CD4-positive, alpha-beta T cell treated with Interferon gamma for 1 hour (primary cell): Measurements from ENCODE around the gene PTTG1IP2.
A peak's percentile ranks its signal among the peaks of the same experiment; 100 is the strongest.

Source experiments
- DNase-seq: peaks from one replicate; pipeline ENCODE4 v3.0.0-alpha.2; 2020

The PTTG1IP2 gene

DNA sequence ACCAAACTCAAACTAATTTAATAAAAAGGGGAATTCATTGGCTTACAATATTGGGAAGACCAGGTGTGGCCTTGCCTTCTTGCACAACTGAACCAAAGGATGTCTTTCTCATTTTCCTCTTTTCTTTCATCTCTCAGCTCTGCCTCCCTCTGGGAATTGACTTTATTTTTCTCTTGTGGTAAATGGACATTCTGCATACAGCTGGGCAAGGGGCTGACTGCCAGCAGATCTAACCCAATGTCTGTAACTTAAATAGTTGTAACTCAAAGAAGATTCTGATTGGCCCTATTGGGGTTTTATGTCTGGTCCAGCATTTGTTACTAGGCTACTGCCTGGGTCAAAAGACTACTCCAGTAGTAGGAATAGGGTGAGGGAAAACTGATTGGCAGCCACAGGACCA lies 15.3 kb downstream of the PTTG1IP2 start:
- no peak for DNase-seq

GRCh38 chr7:90485734-90486316 lies 16.4 kb downstream of the PTTG1IP2 start:
- DNase-seq = no peak

DNA sequence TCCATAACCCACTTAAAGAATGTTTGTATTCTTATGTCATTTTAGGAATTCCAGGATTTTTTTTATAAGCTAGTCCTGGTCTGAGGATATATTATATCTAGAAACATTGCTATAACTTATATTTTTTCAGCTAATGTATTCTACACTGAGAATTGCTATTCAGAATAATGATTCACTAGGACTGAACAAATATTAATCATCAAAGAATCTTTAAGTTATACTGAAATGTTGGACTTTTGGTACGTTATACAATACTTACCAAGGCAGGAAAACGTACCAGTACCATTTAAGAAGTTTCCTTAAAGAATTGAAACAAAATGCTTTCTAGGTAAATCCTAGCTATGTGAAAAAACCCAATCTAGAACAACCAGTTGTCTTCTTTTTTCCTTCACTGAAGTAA lies 18.4 kb downstream of the PTTG1IP2 start:
- DNase-seq = no peak

DNA sequence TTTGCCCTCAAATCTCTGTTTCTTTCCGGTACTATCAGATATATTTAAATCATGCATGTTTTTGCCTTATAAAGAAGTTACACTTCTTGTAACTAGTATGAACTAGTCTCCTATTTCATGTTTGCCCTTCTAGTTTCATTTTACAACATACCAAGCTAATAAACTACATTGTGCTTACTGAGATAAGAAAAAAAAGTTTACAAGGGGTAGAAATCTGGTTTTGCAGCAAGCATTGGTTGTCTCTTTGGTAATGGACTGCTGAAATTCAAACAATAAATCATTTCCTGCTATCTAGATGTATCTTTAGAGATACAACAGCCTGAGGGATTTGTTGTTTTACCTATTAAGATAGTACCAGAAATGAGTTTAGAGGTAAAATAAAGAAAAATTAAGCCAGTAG lies 18.8 kb downstream of the PTTG1IP2 start:
- no peak for DNase-seq

- DNase-seq = no peak
Measured at GRCh38 chr7:90492250-90492649, 22.8 kb downstream of the PTTG1IP2 start.

GRCh38 chr7:90495241-90495640 lies 25.8 kb downstream of the PTTG1IP2 start:
- no peak for DNase-seq

- no peak for DNase-seq
Measured at GRCh38 chr7:90502539-90502938, 33.1 kb downstream of the PTTG1IP2 start.

DNA sequence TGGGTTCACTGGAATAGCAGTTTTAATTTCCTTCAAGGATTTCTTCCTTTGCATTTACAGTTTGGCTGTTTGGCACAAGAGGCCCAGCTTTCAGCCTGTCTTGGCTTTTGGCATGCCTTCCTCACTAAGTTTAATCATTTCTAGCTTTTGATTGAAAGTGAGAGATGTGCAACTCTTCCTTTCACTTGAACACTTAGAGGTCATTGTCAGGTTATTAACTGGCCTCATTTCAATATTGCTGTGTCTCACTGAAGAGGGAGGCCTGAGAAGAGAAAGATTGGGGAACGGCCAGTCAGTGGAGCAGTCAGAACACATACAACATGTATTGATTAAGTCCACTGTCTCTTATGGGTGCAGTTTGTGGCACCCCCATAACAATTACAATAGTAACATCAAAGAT lies 33.9 kb downstream of the PTTG1IP2 start:
- DNase-seq = no peak

DNA sequence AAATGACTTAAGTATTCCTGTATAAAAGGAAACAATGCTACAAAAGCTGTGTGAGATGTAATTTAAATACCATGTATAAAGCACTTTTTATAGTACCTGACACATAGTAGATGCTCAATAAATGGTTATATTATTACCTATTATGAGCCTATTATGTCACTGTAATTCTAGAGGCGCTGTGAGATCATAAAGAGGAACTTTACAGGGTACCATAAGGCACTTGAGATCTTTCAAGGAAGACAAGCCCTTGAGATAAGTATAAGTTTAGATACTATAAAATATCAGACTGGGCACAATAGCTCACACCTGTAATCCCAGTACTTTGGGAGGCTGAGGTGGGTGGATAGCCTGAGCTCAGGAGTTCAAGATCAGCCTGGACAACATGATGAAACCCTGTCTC lies 38.3 kb downstream of the PTTG1IP2 start:
- DNase-seq = no peak

DNA sequence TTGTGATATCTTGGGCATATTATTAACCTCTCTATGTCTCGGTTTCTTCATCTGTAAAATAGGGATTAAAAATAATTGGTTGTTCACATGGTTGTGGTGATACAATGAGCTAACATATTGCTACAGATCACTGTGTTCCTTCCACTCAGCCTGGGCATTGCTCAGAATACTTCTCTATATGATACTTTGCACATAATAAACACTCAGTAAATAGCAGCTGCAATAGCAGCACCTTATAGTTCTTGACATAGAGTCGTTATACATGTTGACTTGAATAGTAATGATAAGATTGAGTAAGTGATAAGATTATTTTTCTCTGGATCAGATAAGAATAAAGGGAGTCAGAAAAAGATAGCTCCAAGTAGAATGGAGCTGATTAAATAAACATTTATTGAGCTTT lies 42.3 kb downstream of the PTTG1IP2 start:
- no peak for DNase-seq

DNA sequence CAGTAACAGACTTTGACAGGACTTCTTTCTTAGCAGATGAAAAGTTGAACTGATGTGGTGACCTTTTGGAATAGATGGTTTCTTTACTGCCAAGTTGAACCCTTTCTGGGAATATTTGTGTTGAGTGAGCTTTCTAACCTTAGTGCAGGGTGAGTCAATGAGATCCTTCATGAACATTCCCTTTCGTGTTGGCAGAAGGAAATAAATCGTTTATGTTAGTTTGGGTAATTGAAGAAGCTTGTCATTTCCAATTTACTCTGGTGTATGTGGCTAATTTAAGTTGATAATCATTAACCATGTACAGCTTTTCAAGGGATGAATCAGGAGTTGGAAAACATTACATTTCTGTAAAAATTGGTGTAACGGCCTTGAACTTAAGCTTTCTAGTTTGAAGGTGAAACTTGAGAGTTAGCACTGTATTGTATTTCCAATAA lies 43.4 kb downstream of the PTTG1IP2 start:
- DNase-seq = no peak

- DNase-seq = no peak
Measured at GRCh38 chr7:90516257-90516656, 46.8 kb downstream of the PTTG1IP2 start.

GRCh38 chr7:90518630-90519029 lies 49.2 kb downstream of the PTTG1IP2 start:
- no peak for DNase-seq

GRCh38 chr7:90520484-90520883 lies 51.0 kb downstream of the PTTG1IP2 start:
- no peak for DNase-seq

- peak; percentile 7 for DNase-seq
Measured at GRCh38 chr7:90530263-90530662, 60.8 kb downstream of the PTTG1IP2 start.

- DNase-seq = no peak
Measured at GRCh38 chr7:90532231-90532929, 62.9 kb downstream of the PTTG1IP2 start.

DNA sequence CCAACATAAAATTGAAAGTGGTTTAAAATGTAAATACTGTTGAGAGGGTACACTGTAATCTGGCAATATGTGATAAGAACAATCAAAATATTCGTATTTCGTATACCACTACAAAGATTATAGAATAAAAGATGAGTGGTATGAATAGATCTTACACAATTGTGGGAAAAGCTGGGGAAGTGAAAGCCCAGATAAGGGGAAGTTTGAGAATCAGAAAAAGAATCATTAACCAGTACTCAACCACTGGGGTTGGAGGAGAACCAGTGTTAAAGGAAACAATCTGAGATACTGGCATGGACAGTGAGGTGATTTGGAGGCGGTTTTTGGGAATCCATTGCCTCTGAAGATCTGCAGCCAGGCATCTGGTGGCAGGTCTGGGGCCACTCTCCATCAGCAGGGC lies 67.0 kb downstream of the PTTG1IP2 start:
- DNase-seq = no peak

DNA sequence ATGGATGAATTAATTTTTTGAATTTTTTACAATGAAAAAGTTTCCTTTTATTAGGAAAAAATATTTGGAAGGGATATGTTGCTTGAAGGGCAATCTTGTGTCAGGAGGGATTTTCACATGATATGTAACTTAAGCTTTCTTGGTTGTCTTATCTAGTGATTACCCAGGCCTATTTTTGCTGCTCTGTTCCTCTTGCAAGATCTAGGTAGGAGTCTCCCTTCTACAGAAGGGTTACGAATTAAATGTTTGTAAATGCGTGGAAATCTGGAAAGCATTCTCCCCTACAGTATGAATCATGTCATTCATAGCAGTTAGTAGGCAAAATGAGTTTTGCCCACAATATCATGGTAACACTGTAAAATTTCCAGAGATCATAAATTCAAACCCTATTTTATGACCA lies 69.0 kb downstream of the PTTG1IP2 start:
- DNase-seq = no peak

DNA sequence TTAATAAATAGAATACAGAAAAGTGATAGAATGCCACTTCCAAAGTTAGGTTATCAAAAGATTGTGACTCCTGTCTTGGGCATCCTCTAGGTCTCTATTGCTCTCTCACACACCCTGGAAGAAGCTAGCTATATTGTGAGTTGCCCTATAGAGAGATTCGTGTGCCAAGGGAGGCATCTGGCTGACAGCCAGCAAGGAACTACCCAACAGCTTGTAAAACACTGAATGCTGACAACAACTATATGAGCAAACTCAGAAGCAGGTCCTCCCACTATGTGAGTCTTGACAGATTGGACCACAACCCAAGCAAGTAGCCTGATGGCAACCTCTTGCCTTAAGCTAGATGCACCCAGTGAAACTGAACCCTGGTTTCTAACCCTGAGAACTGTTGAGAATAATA lies 71.0 kb downstream of the PTTG1IP2 start:
- DNase-seq = no peak

DNA sequence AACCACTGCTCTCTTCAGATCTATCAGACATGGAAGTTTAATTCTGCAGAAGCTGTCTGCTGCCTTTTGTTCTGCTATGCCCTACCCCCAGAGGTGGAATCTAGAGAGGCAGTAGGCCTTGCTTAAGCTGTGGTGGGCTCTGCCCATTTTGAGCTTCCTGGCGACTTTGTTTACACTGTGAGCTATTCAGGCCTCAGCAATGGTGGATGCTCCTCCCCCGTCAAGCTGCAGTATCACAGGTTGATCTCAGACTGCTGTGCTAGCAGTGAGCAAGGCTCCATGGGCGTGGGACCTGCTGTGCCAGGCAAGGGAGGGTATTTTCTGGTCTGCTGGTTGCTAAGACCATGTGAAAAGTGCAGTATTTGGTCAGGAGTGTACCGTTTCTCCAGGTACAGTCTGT lies 81.6 kb downstream of the PTTG1IP2 start:
- no peak for DNase-seq

- no peak for DNase-seq
Measured at GRCh38 chr7:90552521-90552920, 83.1 kb downstream of the PTTG1IP2 start.

DNA sequence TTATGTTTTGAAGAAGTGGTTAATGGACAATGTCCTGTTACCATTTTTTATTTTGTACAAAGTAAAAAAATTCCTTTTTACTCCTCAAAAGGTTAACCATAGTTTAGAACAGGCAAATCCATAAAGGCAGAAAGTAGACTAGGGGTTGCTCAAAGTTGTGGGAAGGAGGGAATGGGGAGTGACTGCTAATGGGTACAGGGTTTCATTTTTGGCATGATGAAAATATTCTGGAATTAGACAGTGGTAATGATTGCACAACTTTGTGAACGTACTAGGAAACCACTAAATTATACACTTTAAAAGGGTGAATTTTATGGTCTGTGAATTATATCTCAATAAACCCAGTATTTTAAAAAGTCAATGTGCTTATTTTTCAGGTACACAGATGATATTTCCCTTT lies 91.3 kb downstream of the PTTG1IP2 start:
- no peak for DNase-seq
